Urothelium cell line (cell line): ENCODE measurements around the gene PKHD1.
A peak's percentile ranks its signal among the peaks of the same experiment; 100 is the strongest.

ENCODE experiments used
- DNase-seq: peaks from one replicate; pipeline ENCODE4 v3.0.0; 2011; ENCODE audit warnings: low spot score, mixed read lengths
- FAIRE-seq: peaks from 2 replicates; lab custom pipeline; 2011; peaks lifted over from hg19 to GRCh38; lab: Jason Lieb, UNC

PKHD1 gene

GRCh38 chr6:51737580-51738360, 349.6 kb downstream of the PKHD1 start:
- DNase-seq = no peak
- no peak for FAIRE-seq

GRCh38 chr6:51725155-51725554, 362.3 kb downstream of the PKHD1 start:
- DNase-seq (no peak), FAIRE-seq (no peak)

- DNase-seq = no peak
- FAIRE-seq = no peak
These were observed 367.1 kb downstream of the PKHD1 start for GRCh38 chr6:51720327-51720726.

- no peak for DNase-seq
- no peak for FAIRE-seq
These were observed 368.1 kb downstream of the PKHD1 start for GRCh38 chr6:51719297-51719696.

- no peak for FAIRE-seq
- no peak for DNase-seq
These were observed 368.9 kb downstream of the PKHD1 start for GRCh38 chr6:51718533-51718932.

GRCh38 chr6:51717477-51717876, 369.9 kb downstream of the PKHD1 start:
- FAIRE-seq (no peak), DNase-seq (no peak)

GRCh38 chr6:51711876-51712275, 375.5 kb downstream of the PKHD1 start:
- no peak for FAIRE-seq

GRCh38 chr6:51706086-51706485, 381.3 kb downstream of the PKHD1 start:
- no peak for DNase-seq
- FAIRE-seq = no peak

More at GRCh38 chr6:51711876-51712275, 375.5 kb downstream of the PKHD1 start:
- no peak for DNase-seq

GRCh38 chr6:51704932-51705540, 382.4 kb downstream of the PKHD1 start:
- no peak for FAIRE-seq
- DNase-seq = no peak

GRCh38 chr6:51702851-51703250, 384.6 kb downstream of the PKHD1 start:
- FAIRE-seq = no peak
- no peak for DNase-seq

GRCh38 chr6:51684603-51685002, 402.8 kb downstream of the PKHD1 start:
- no peak for DNase-seq
- no peak for FAIRE-seq

GRCh38 chr6:51684038-51684437, 403.4 kb downstream of the PKHD1 start:
- FAIRE-seq (no peak), DNase-seq (no peak)

- no peak for FAIRE-seq
These were observed 408.4 kb downstream of the PKHD1 start for GRCh38 chr6:51678905-51679620.

GRCh38 chr6:51678274-51678673, 409.1 kb downstream of the PKHD1 start:
- DNase-seq = no peak
- FAIRE-seq = no peak

More at GRCh38 chr6:51678905-51679620, 408.4 kb downstream of the PKHD1 start:
- peak; percentile 14 for DNase-seq

- DNase-seq = no peak
- FAIRE-seq = no peak
These were observed 411.5 kb downstream of the PKHD1 start for GRCh38 chr6:51675922-51676275.

GRCh38 chr6:51675020-51675921, 412.1 kb downstream of the PKHD1 start:
- DNase-seq (no peak), FAIRE-seq (no peak)

- DNase-seq (no peak), FAIRE-seq (no peak)
These were observed 423.9 kb downstream of the PKHD1 start for GRCh38 chr6:51663525-51663924.

- DNase-seq = no peak
- peak; percentile 58 for FAIRE-seq
These were observed 426.6 kb downstream of the PKHD1 start for GRCh38 chr6:51660767-51661166.

- DNase-seq (no peak), FAIRE-seq (no peak)
These were observed 429.9 kb downstream of the PKHD1 start for GRCh38 chr6:51657491-51657890.

- FAIRE-seq (no peak), DNase-seq (peak; percentile 20)
These were observed 431.9 kb downstream of the PKHD1 start for GRCh38 chr6:51655517-51655916.

GRCh38 chr6:51654647-51655046, 432.8 kb downstream of the PKHD1 start:
- DNase-seq = no peak
- FAIRE-seq = no peak
